NOMO-1 (cell line): ENCODE data around the gene TFB1M.
A peak's percentile ranks its signal among the peaks of the same experiment; 100 is the strongest.

Experiments
- DNase-seq, 2 experiments: peaks; one replicate each; lab custom pipeline; 2025; ENCODE audit not compliant: unreplicated experiment in 2 of 2; lab: John Stamatoyannopoulos, UW

Gene TFB1M

GRCh38 chr6:155306958-155307357, 7.3 kb downstream of the TFB1M start:
- DNase-seq, result no peak

GRCh38 chr6:155303361-155303870, 10.9 kb downstream of the TFB1M start:
- DNase-seq, result no peak

GRCh38 chr6:155301867-155302266, 12.4 kb downstream of the TFB1M start:
- no peak for DNase-seq

- DNase-seq, result no peak
These were observed 16.6 kb downstream of the TFB1M start for GRCh38 chr6:155297669-155298068.

- no peak for DNase-seq
These were observed 21.6 kb downstream of the TFB1M start for GRCh38 chr6:155292711-155293110.

- DNase-seq, result no peak
These were observed 23.0 kb downstream of the TFB1M start for GRCh38 chr6:155291291-155291690.

- DNase-seq, result no peak
These were observed 23.8 kb downstream of the TFB1M start for GRCh38 chr6:155290491-155290890.

- DNase-seq, result no peak
These were observed 26.5 kb downstream of the TFB1M start for GRCh38 chr6:155287762-155288161.

- no peak for DNase-seq
These were observed 29.5 kb downstream of the TFB1M start for GRCh38 chr6:155284775-155285174.

- DNase-seq, result no peak
These were observed 35.8 kb downstream of the TFB1M start for GRCh38 chr6:155278319-155279049.

- DNase-seq, result no peak
These were observed 37.6 kb downstream of the TFB1M start for GRCh38 chr6:155276638-155277037.

- DNase-seq, result no peak
These were observed 38.3 kb downstream of the TFB1M start for GRCh38 chr6:155275808-155276480.

- DNase-seq, result no peak
These were observed 39.8 kb downstream of the TFB1M start for GRCh38 chr6:155274533-155274932.

- DNase-seq, result no peak
These were observed 40.2 kb downstream of the TFB1M start for GRCh38 chr6:155274106-155274505.

GRCh38 chr6:155273431-155273830, 40.9 kb downstream of the TFB1M start:
- DNase-seq, result no peak

- DNase-seq, result no peak
These were observed 41.7 kb downstream of the TFB1M start for GRCh38 chr6:155272353-155273232.

GRCh38 chr6:155271145-155271544, 43.1 kb downstream of the TFB1M start:
- DNase-seq, result no peak

GRCh38 chr6:155270561-155271091, 43.7 kb downstream of the TFB1M start:
- no peak for DNase-seq

- no peak for DNase-seq
These were observed 44.5 kb downstream of the TFB1M start for GRCh38 chr6:155269765-155270164.

GRCh38 chr6:155268088-155268867, 46.0 kb downstream of the TFB1M start:
- DNase-seq, result peak in 1 of 2 experiments; percentile 8
